CD4-positive, alpha-beta T cell treated with Interleukin-10 for 1 hour (primary cell): Measurements from ENCODE around the gene S100PBP.

Experiments used
- DNase-seq: peaks from one replicate; pipeline ENCODE4 v3.0.0-alpha.2; 2020

The S100PBP gene

DNA sequence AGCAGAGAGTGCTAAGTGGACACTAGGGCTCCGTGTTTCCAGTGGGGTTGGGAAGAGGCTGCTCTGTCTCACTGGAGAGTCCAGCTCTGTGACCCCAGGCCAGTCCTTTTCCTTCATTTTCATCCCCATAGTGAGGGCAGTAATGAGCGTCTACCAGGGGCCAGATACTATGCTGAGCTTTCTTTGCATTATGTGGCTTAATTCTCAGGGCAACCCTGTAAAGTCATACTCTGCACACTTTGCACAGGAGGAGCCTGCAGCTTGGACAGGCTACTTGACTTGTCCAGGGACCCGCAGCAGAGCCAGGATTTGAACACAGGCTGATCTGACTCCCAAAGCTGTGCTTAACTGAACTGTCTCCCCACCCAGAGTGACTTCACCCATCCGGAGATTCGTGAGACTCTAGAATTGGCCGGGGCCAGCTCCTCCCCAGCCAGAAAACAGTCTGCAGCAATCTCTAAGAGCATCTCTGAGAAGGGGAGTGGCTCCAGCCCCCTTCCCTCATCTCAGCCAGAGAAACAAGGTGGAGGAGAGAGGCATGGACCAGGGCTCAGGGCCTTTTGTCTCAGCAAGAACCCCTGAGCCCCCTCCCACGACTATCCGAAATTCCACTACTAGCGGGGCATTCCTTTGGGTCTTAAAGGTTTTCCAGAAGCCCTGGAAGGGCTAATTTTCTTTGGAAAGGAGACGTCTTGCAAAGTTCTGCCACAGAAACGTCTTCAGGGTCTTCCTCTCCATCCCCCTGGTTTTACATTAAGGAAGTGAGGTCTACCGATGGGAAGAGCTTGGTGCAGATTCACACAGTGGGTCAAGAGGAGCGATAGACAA lies 54.1 kb downstream of the S100PBP start:
- DNase-seq = no peak

DNA sequence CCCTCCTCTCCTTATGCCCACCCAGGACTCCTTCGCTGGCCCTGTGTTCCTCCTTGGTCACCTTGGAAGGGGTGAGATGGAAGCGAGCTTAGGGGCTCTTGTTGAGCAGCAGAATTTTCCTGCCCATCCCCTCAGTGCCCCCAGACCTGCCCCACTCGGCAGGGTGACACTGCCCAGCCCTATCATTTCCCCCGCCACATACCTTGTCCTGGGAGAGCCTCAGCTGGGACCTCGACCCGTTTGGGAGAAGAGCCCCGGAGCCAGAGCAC lies 54.7 kb downstream of the S100PBP start:
- no peak for DNase-seq

DNA sequence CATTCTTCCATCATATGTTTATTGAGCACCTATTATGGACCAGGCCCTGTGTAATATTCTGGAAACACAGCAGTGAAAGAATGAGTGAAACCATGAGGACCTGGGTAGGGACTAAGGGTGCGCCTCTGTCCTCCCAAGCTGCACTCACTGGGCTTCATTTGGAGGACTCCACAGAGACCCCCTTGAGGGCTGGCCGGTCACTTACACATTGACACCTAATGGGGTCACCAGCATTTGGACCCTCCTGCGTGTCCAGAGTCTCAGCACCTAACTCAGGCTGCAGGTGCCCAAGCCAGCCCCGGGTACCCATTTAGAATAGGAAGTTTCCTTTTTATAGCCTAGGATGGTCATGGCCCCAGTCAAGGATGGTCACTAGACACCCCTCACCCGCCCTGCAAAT lies 56.0 kb downstream of the S100PBP start:
- no peak for DNase-seq

DNA sequence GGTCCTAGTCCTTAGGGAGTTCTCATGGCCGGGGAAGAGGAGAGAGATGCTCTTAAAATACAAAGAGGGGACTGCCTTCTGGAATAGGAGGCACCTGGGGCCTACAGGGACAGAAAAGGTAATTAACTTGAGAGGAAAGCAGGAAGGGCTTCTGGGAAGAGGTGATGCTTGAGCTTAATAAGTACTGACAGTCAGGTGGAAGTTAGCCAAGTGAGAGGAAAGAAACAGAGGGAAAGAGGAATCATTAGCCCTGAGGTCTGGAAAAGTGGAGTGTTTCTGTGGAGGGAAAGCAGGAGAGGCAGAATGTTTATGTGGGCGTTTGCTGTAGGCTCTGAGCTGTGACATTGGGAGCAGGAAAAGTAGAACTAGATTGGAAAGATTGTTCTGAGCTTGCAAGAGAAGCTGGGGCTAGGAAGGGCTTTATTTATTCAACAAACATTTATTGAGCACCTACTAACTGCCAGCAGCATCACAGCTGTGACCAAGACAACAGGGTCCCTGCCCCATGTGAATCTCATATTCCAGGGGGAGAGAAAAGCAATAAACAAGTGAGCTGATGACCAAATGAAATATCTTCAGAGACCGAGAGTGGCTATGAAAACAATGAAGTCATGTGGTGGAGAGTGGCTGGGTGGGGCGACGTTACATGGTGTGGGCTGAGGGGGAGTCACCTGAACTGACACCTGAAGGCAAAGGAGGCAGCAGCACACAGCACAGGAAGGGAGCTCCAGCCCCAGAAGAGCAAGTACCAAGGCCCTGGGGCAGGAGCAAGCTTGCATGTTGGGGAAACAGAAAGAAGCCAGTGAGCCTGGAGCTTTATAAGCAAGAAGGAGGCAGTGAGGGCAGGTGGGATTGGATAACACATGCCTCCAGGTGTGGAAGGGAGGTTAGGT lies 57.7 kb downstream of the S100PBP start:
- DNase-seq = no peak

DNA sequence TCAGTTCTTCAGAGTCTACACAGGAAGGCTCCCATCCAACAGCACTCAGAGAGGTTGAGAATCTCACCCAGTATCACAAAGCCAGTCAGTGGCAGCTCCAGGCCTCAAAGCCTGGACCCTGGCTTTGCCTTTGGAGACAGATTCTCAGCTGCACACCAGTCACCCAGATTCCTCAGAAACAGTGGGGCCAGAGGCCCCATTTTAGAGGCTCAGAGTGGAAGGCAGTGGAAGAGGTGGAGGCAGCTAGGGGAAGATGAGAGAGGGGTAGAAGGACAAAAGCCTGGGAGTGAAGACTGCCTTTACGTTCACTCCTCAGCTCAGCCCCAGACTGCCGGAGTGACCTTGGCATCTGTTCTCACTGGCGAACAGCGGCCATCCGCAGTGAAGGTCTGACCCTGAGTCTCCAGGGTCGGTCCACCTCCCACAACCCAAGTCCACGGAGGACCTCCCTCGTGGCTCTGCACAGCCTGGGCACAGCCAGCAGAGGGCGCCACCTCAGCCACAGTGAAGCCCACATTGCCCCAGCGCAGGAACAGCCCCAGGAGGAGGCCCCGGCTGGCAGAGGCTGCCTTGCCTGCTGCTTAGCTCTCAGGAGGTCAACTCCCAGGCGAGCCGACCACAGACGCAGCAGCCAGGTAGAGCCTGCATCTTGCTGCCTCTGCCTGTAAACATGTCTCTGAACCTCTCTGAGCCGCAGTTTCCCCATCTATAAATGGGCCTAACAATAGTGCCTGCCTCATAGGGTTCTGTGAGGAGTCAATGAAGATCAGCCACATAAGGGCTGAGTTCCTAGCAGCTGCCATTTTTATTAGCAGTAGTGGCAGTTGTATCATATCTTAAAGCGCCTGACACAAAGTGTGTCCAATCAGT lies 59.1 kb downstream of the S100PBP start:
- DNase-seq = peak; percentile 67

DNA sequence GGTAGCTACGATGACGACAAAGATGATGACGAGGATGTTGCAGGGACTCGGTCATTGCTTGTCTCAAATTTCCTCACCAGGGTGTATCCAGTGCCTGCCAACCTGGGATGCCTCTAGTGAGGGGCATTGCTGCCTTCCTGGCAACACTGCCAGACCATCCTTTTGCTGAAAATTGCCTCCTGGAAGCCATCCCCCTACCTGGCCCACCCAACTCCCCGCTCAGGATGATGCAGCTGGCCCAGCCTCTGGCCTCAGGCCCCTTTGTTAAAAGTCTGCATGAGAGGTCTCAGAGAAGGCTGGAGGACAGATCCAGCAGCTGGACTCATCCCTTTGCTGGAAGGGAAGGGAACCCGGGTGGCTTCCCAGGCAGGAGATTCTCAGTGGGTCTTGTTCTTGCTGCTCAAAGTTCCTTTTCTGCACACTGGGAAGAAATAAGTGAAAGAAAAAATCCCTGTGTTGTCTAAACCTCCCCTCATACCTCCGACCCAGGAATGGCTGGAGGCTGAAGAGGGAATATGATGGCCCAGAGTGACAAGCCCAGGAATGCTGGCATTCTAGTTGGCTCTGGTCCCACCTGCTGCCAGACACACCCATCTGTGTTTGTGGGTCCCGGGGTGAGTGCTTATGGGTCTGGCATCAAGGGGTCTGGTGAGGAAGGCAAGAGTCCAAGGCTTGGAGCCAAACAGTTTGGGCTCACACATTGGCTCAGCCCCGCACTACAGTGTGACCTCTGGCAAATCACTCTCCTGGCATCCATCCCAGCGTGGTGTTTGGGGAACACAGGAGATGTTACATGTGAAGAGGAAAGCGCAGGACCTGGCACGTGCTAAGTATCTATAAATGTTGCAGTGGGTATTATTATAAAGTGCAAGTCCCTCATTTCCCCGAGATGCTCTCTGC lies 60.0 kb downstream of the S100PBP start:
- no peak for DNase-seq

DNA sequence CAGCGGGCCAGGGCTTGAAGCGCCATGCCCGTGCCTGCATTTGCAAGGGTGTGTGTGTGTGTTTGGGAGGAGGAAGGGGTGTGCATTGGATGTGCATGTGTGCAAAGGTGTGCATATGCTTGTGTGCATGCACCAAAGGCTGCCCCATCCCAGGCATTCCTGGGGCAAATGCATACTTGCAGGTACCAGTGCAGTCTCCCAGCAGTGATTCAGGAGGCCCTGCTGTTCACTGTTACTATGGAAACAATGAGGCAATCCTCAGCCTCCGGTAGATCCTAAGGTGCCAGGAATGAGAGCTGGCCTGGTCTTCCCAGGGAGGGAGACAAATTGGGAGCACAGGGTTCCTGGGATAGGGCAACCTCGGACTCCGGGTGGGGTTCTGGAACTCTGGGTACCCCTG lies 60.7 kb downstream of the S100PBP start:
- no peak for DNase-seq

DNA sequence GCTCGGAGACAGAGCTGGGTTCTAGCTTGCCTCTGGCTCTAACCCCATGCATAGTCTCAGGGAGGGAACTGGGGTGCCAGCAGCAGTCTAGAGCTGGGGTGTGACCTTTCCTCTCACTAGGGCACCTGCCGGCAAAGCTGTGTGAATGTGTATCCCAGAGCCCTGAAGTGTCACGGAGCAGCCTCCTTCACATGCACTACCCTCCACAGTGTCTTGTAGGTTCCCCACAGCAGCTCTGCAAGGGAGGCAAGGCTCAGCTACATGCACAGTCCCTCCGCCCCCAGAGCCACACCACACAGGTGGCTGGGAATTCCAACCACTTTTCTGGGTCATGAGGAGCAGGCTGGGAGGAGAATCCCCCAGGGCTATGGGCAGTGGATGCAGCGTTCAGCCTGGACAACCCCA lies 61.2 kb downstream of the S100PBP start:
- no peak for DNase-seq

DNA sequence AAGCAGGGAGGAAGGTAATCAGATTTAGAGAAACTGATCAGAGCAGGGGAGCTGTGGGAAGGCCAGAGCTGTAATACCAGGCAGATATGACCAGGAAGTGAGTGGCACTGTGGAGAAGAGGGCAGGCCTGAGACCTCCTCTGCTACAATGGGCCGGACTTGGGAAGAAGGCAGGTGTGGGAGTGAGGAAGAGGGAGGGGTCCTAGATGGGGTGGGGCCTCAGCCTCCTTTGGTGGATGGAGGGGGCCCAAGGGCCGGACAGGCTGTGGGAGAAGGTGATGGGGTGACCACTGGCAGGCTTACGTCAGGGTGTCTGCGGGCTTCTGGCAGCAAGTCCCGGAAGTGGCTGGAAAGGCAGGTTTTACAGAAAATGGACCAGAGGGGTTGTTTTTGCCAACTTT lies 63.8 kb downstream of the S100PBP start:
- no peak for DNase-seq

DNA sequence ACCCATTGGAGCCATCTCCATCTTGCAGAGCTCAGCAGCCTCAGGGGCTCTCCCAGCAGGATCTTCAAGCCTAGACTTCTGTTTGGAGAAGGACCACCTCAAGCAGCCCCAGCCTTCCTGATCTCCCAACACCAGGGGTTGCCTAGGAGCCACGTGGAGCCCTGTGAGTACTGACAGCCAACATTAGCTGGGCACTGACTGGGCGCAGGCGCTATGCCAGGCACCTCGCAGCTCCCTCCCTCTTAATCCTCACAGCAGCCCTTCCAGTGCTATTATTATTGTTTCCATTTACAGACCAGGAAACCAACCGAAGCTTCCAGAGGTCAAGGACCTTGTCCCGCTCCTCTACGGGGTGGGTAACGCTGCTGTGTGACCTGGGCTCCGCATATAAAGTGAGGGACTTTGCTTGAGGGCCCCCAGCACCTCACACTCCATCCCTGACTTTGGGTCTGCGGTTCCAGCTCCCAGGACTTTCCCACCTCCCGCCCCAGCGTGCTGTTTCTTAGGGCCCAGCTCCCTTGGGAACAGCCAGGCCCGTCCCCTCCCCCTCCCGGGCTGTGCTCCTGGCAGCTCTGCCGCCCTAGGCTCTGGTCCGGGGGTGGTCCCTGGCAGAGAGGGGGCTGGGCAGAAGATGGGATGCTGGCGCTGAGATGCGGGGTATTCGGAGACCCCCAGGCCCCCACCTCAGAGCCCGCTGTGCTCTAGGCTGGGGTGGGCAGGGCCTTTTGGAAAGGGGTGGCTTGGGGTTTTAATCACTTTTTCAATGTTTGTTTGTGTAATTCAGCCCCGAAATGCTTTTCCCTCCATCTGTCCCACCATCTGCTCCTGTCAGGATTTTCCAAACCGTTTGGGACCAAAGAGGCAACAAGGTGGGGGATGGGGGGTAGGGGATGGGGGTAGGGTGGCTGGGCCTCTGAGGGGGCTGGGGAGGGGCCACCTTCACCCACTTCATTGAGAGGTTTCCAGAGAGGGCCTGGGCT lies 64.7 kb downstream of the S100PBP start:
- no peak for DNase-seq

DNA sequence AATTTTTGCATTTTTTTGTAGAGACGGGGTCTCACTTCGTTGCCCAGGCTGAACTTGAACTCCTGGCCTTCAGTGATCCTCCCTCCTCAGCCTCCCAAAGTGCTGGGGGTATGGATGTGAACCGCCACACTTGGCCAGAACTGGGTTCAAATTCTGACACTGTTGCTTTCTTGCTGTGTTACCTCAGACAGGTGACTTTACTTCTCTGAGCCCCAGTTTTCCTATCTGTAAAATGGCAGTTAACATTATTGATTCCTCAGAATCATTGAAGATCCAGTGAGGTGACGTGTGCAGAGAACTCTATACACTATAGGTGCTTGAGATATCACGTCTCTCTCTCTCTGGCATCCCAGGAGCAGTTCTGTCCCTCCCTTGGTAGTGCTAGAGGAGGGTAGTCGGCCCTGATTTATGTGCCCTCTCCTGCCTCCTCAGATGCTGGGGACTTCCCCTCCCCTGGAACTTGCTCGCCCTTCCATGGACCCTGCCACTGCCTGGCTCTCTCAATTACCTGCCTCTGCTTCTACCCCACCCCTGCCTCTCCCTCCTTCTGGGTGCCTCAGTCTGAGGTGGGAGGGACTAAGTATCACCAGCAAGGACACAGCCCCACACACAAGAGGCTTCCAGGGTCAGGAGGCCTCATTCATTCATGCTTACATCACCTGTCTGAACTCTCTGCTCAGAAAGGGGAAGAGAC lies 66.0 kb downstream of the S100PBP start:
- no peak for DNase-seq

DNA sequence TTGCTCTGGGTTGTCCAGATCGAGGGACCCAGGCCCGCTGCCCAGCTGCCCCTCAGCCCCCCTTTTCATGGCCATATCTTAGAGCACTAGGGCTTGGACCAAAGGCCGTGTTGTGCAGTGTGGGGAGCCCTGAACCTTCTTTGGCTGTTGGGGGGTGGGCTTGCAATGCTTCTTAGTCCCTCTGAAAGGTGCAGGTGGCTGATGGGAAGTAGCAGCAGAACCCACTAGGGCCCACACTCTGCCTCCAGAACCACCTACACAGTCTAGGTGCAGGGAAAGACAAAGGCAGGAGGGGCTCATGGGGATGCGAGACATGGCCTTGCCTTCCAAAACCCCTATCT lies 66.5 kb downstream of the S100PBP start:
- DNase-seq = no peak

DNA sequence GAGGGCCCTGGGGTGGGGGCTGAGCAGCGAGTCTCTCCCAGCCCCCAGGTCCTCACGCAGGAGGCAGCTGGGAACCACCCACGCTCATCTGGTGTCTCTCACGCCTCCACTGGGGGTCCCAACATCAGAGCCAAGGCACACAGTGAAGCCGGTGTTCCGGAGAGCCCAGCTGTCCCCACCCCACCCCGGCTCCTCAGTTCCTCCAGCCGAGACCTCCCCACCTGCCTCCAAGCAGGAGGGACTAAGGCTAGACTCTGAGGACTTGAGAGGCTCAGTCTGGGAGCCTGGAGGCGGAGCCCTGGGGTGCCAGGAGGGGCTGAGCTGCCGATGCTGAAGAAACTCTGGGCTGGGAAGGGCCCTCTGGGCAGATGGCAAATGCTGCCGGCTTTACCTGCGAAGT lies 67.3 kb downstream of the S100PBP start:
- DNase-seq = no peak

DNA sequence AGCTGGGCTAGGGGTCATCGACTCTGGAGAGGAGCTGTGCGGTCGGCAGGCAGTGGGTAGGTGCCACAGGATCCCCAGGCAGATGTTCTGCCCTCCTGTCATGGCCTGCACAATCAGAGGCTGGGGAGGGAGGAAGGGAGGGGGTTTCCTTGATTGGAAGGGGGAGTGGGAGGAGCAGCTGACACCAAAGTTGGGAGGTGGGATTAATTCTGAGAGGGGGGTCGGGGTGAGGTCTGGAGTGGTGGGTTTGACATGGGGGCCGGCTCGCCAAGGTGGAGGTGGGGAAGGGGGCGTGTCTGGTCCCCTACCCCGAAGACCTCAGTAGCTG lies 68.2 kb downstream of the S100PBP start:
- no peak for DNase-seq

DNA sequence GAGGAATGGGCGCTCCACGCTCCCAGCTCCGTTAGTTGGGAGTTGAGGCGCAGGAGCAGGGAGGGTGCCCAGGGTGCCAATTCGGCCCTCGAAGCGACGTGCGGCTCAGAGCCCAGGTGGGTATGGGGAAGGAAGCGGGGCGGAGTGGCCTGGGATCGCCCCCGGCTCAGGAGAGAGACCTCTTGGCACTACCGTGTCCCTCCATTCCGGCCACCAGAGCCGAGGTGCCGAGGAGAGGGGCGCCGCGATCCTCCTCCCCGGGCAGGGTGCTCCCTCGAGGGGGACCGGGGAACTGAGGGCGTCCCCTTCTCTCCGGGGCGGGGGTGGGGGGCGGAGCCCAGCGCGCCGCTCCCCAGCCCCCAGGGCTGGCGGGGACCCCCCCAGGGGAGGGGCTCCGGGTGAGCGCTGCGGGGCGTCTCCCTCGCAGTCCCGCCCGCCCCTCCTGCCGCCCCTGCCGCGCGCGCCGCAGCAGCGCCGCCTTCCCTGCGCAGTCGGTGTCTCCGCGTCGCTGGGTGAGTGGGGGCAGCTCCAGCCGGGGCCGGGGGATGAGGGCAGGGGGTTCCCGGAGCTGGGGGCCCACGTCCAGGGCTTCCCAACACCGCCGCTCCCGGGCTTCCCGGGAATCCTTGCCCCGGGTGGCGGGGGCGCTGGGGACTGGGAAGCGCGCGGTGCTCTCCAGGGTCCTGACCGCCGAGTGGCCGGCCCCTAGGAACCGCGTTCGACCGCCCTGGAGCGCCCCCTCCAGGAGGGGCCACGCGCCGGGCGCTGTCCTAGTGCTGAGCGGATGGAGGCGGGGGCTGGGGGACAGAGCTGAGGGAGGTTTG lies 68.8 kb downstream of the S100PBP start, which contains the start of gene HPCA:
TSS of gene HPCA (plus strand) at position 488 of the 824 bp plus-strand sequence. CDS start 2,408 bp downstream, outside the sequence.
- no peak for DNase-seq

DNA sequence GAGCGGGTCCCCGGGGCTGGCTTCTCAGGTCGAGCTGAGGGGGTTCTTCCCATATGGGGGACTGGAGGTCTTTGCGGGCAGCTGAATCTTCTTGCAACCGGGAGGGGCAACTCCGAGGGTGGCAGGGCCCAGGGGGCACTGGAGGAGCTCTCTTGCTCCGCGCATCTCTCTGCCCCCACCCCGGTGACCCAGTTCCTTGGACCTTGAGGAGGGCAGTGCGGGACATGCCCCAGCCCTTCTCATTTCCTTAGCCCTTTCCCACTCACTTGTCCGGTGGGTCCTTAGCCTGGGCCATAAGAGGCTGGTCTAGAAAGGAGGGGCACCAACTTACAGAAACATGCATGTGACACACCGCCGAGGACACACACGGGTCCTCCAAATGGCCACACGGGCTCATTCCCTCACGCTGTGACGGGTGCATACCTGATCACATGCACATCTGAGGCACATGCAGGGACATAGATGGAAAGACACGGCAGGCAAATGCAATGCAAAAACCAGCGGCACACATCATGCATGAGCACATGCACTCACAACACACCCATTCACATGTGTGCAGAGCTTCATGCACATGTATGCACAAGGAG lies 69.5 kb downstream of the S100PBP start:
- DNase-seq = no peak

DNA sequence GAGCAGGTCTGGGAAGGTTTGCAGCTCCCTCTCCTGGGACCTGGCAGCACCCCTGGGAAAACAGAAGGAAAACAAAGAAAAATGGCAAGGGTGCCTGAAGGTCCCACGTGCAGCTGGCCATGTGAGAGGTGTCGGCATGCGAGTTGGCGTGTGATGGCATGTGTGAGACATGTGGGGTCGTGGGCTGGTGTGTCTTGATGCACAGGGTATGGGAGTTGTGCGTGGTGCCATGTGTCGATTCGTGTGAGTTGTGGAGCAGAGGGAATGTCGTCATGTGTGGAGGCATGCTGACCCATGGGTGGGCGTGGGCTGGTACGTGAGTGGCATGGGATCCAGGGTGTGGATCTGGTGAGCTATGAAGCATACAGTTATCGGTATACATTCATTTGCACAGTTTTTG lies 70.2 kb downstream of the S100PBP start:
- DNase-seq = no peak

DNA sequence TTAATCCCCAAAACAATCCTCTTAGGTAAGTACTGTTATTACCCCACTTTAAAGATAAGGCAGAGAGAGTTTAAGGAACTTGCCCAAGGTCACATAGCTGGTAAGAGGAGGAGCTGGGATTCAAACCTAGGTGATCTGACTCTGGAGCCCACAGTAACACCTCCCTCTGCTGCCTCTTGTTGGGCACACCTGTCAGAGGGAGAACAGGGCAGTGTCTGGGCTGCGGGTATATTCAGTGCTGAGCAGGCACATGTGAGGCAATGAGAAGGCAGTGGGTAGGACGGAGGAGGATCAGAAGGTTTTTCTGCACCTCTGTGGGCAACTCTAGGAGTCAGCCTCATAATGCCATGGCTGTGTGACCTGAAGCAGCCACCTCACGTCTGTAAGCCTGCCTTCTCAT lies 70.7 kb downstream of the S100PBP start:
- DNase-seq = no peak
